ENCODE data around the gene ZC3H10. TPM values are rescaled to one million over a fixed set of nuclear protein-coding genes. Genes with fewer than 3 reads are reported as not detected.

The ZC3H10 gene
- total and polyA plus RNA-seq, 2 of the 8 experiments (the other 6 are each of a cell fraction or from before 2014, with no cell fraction given) = 4.0 to 11.2 TPM

GRCh38 chr12:56127888-56128669 lies 10.0 kb downstream of the ZC3H10 start, which contains the start of gene ESYT1:
ESYT1 (plus strand) TSS chr12:56128267; CDS start chr12:56128320, 53 bp downstream.
- peak within 1 kb of the TSS; percentile 69; the same call in 1 of the 2 replicates for H2BK12ac ChIP-seq (ENCODE audit: low read depth, low read length)
- FAIRE-seq (peak; percentile 60), DNase-seq (ENCODE audit: low read depth in 1 of 2, low spot score in 2 of 2) (peak; percentile 97 to 100)
- peak within 1 kb of the TSS; percentile 63 for H3K56ac ChIP-seq (replicated peaks; ENCODE audit: insufficient read length, low read depth, low read length)
- peaks cover 11 to 27% (median 22%) of the 10 kb centered on the region in 4 experiments for H3K36me3 ChIP-seq (ENCODE audit: control insufficient read depth in 2 of 4, insufficient read depth in 4 of 4, low read length in 3 of 4)
- peak within 1 kb of the TSS; percentile 85; the same call in 1 of the 2 replicates for H3K18ac ChIP-seq (ENCODE audit: extremely low read depth, low read length)
- peak within 1 kb of the TSS; percentile 66 for H3K4ac ChIP-seq (replicated peaks; ENCODE audit: insufficient read length, low read depth, low read length)
- H3K9ac ChIP-seq (replicated peaks in 1 of 4; ENCODE audit: extremely low read depth in 1 of 4, low read depth in 3 of 4, low read length in 3 of 4) = peak within 1 kb of the TSS; percentile 92 to 93 (median 92)
- H3K4me2 ChIP-seq (ENCODE audit: insufficient read depth in 1 of 2, low read depth in 2 of 2, low read length in 2 of 2) = peak within 1 kb of the TSS; percentile 96 to 98
- H4K91ac ChIP-seq (replicated peaks; ENCODE audit: insufficient read length, low read length) = peak within 1 kb of the TSS; percentile 48
- peaks cover 0 to 13% (median 5%) of the 10 kb centered on the region in 4 experiments; a peak in 5 of 7 replicates for H3K4me1 ChIP-seq (replicated peaks in 1 of 4; ENCODE audit: control insufficient read depth in 3 of 4, insufficient read depth in 4 of 4, low read length in 3 of 4)
- H2BK15ac ChIP-seq (ENCODE audit: low read length) = peak within 1 kb of the TSS; percentile 93
- ChIA-PET POLR2A (ENCODE audit: partially characterized antibody) (interaction anchor here (0.5 to 5.3 kb wide), 18 partner anchors 8 to 138 kb away, joined by 3 to 161 read pairs (median 5); partner anchors contain the start of genes COQ10A, ERBB3, MYL6B and PA2G4), CTCF (ENCODE audit: partially characterized antibody) (interaction anchor here (0.5 to 5.4 kb wide), 17 partner anchors 9 to 1326 kb away, joined by 3 to 46 read pairs (median 5); partner anchors contain the start of genes RNF41, SMARCC2 and ZC3H10)
- peak within 1 kb of the TSS; percentile 90 for H2BK5ac ChIP-seq (ENCODE audit: low read depth, low read length)
- H3K79me2 ChIP-seq (ENCODE audit: control insufficient read depth in 1 of 2, insufficient read depth in 2 of 2, low read length in 2 of 2) = peaks cover 0 to 10% of the 10 kb centered on the region in 2 experiments; a peak in 1 of 4 replicates
- H2BK120ac ChIP-seq (replicated peaks; ENCODE audit: low read depth, low read length) = no peak within 1 kb of the TSS
- H2BK20ac ChIP-seq (ENCODE audit: low read length) = no peak within 1 kb of the TSS
- H3K14ac ChIP-seq (ENCODE audit: insufficient read length) = peak within 1 kb of the TSS; percentile 20
- H3K27ac ChIP-seq (ENCODE audit: low read depth, low read length) = peak within 1 kb of the TSS; percentile 88
- H3K79me1 ChIP-seq (ENCODE audit: low read depth, low read length) = no peaks in the 10 kb centered on the region
- H2AK5ac ChIP-seq (ENCODE audit: low read depth, low read length) = peak within 1 kb of the TSS; percentile 89; the same call in 1 of the 2 replicates
- peak within 1 kb of the TSS; percentile 3; the same call in 1 of the 2 replicates for H2AFZ ChIP-seq (ENCODE audit: low read length)
- no peaks in the 10 kb centered on the region for H3K27me3 ChIP-seq (replicated peaks in 1 of 4; ENCODE audit: control insufficient read depth in 3 of 4, extremely low read depth in 1 of 4, insufficient read depth in 3 of 4, low read length in 3 of 4)
- H3K23me2 ChIP-seq (ENCODE audit: low read depth, low read length) = peaks cover 12% of the 10 kb centered on the region
- peak within 1 kb of the TSS; percentile 72 for H4K5ac ChIP-seq (ENCODE audit: insufficient read length, low read depth, low read length)
- peak within 1 kb of the TSS; percentile 96 for H4K8ac ChIP-seq (ENCODE audit: extremely low read depth, insufficient read depth, low read length)
- no peaks in the 10 kb centered on the region; a peak in 1 of 4 replicates for H3K9me3 ChIP-seq (ENCODE audit: insufficient read depth in 2 of 2, low read depth in 1 of 2, low read length in 1 of 2)
- 2% methylated on average over 46 of the region's 49 CpGs; no CpG with 5 or more reads in 1 of the 2 experiments for WGBS, 2 experiments (ENCODE audit: extremely low coverage in 1 of 2, insufficient coverage in 1 of 2, insufficient read length in 1 of 2, insufficient replicate concordance in 2 of 2, low coverage in 1 of 2, low lambda C conversion rate in 2 of 2, missing lambda C conversion rate in 1 of 2)
- peak within 1 kb of the TSS; percentile 79 to 95 (median 90) for H3K4me3 ChIP-seq (ENCODE audit: extremely low read depth in 1 of 4, insufficient read depth in 2 of 4, low read depth in 3 of 4, low read length in 4 of 4)
- no peak within 1 kb of the TSS for H3K23ac ChIP-seq (ENCODE audit: insufficient read length)
- peaks cover 0 to 2% of the 10 kb centered on the region in 2 experiments for H4K20me1 ChIP-seq (replicated peaks in 1 of 2; ENCODE audit: control insufficient read depth in 1 of 2, insufficient read depth in 2 of 2, low read length in 2 of 2)
- TF ChIP-seq RXRA (IDR thresholded peaks at IDR 0.05; ENCODE audit: insufficient read depth, low read depth, low read length) = no peak
- TF ChIP-seq YY1 (IDR thresholded peaks at IDR 0.05; ENCODE audit: low read depth, low read length) = peak; percentile 68; the same call in 1 of the 2 replicates
- TF ChIP-seq SP2 (IDR thresholded peaks at IDR 0.05; ENCODE audit: low read length) = no peak
- TF ChIP-seq PHF8 (conservative IDR thresholded peaks at IDR 0.05; ENCODE audit: low read depth, low read length) = peak; percentile 76
- TF ChIP-seq SP4 (IDR thresholded peaks at IDR 0.05; ENCODE audit: low read length) = peak; percentile 58
- no peak for TF ChIP-seq CTBP2 (IDR thresholded peaks at IDR 0.05; ENCODE audit: borderline replicate concordance, insufficient read depth, insufficient read length, low read length)
- TF ChIP-seq, protein P1, sequence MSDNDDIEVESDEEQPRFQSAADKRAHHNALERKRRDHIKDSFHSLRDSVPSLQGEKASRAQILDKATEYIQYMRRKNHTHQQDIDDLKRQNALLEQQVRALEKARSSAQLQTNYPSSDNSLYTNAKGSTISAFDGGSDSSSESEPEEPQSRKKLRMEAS (IDR thresholded peaks at IDR 0.05) = peak; percentile 70
- peak in 1 of 2 experiments; percentile 88; a peak in 1 of 4 replicates for TF ChIP-seq SIN3A (conservative IDR thresholded peaks at IDR 0.05 in 1 of 2, IDR thresholded peaks at IDR 0.05 in 1 of 2; ENCODE audit: low read depth in 1 of 2, low read length in 2 of 2)
- TF ChIP-seq, protein P2, sequence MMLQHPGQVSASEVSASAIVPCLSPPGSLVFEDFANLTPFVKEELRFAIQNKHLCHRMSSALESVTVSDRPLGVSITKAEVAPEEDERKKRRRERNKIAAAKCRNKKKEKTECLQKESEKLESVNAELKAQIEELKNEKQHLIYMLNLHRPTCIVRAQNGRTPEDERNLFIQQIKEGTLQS (IDR thresholded peaks at IDR 0.05; ENCODE audit: insufficient read depth, low read depth, low read length) = no peak

Measured in H1 (cell line).